ENCODE data around the gene TPMT.

GRCh38 chr6:18081025-18081668, 73.7 kb downstream of the TPMT start:
- TF ChIP-seq CTCF (IDR thresholded peaks at IDR 0.05) (no peak), POLR2AphosphoS5 (IDR thresholded peaks at IDR 0.05; ENCODE audit: low read depth, low read length) (no peak), REST (IDR thresholded peaks at IDR 0.05; ENCODE audit: insufficient read depth in 1 of 2, low read depth in 2 of 2, low read length in 1 of 2) (no peak)

Data from Panc1 (cell line).